ENCODE results near the gene SLIT1. TPM values are rescaled to one million over a fixed set of nuclear protein-coding genes. Genes with fewer than 3 reads are reported as not detected.
A peak's percentile ranks its signal among the peaks of the same experiment; 100 is the strongest.

SLIT1 gene
- total and polyA plus RNA-seq, 2 donors (not counting 1 experiment from before 2014, with no cell fraction given) = 0.15 to 0.49 TPM

DNA sequence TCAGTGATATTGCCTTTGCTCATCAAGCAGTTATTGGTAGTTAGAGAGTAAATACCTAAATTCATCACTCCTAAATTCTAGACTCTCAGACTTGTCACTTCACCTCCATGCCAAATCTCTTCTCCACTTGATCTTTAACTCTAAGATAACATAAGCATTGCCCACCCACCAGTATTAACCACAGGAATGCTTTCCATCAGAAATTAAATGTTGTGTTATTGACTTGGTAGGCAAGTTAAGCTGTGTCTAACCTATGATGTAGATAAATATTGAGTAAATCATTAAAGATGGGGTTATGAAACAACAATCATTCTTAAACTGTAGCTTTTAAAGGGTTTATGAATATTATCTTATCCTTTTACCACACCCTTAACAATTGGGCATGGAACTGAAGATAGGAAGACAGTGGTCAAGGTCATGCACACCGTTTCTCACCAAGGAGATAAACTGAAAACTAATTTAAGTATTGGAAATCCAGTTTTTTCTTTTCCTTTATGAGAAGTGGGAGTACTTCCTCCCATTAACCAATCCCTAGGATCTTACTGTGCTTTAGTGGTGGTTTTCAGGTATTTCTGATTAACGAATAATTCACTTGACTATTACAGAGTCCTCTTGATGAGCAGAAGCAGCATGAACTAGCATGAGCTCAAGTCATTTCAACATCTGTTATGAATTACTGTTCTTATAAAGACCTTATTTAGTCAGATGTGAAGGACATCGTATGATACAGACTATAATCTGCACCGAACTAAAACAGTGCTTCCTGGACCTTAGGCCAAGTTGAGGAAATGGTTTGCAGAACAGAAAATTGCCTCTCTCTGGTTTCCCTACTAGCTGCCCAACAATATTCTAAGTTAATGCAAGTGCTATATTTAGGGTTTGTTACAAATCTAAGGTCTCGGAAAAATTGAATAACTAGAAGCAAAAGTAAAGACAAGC lies 211.7 kb downstream of the SLIT1 start:
- no peak overlapping the region for H2AFZ ChIP-seq (ENCODE audit: insufficient read depth, low read depth, low read length, poor library complexity, severe bottlenecking)
- peak overlapping the region in 1 of 5 experiments; percentile 1 for H3K4me3 ChIP-seq (ENCODE audit: control extremely low read depth in 1 of 5, extremely low read depth in 1 of 5, insufficient read depth in 1 of 5, low read depth in 2 of 5, low read length in 4 of 5)
- no CpG with 5 or more reads among the region's 5 CpGs for WGBS (ENCODE audit: insufficient coverage)
- intact Hi-C loops (cut with micrococcal nuclease) = no loop called here
- Mint-ChIP-seq H3K27me3 (no peaks in the 10 kb centered on the region), H3K4me1 (peaks cover 35% of the 10 kb centered on the region), H3K4me3 (peak overlapping the region; percentile 27), H3K27ac (peak overlapping the region; percentile 43), H3K9me3 (ENCODE audit: insufficient read depth) (no peaks in the 10 kb centered on the region)
- no peaks in the 10 kb centered on the region for H3K27me3 ChIP-seq (replicated peaks in 1 of 4; ENCODE audit: control extremely low read depth in 1 of 4, control insufficient read depth in 3 of 4, insufficient read depth in 4 of 4, low read length in 3 of 4)
- peaks cover 0 to 4% of the 10 kb centered on the region in 2 experiments for H3K36me3 ChIP-seq (replicated peaks in 1 of 2; ENCODE audit: control extremely low read depth in 1 of 2, control insufficient read depth in 1 of 2, extremely low read depth in 1 of 2, insufficient read depth in 2 of 2, low read length in 1 of 2)
- ChIA-PET POLR2A (interaction anchor here (0.7 kb wide), 1 partner anchor 333 kb away, joined by 3 read pairs; no protein-coding TSS in a partner anchor), CTCF (interaction anchor here (0.7 to 1.8 kb wide), 4 partner anchors 12 to 579 kb away, joined by 3 to 8 read pairs (median 5); no protein-coding TSS in a partner anchor)
- peak overlapping the region in 1 of 2 donors; percentile 48 for H3K27ac ChIP-seq (ENCODE audit: low read length in 2 of 2)
- peaks cover 17 to 23% of the 10 kb centered on the region in 2 donors for H3K4me1 ChIP-seq (ENCODE audit: control insufficient read depth in 2 of 2, insufficient read depth in 2 of 2, low read length in 2 of 2)
- H4K20me1 ChIP-seq (ENCODE audit: control insufficient read depth, insufficient read depth, low read length, poor library complexity, severe bottlenecking) = no peaks in the 10 kb centered on the region
- peak; percentile 42 for DNase-seq
- peaks cover 6% of the 10 kb centered on the region for H3K79me2 ChIP-seq (ENCODE audit: control insufficient read depth, insufficient read depth, low read length)
- H3K9ac ChIP-seq (ENCODE audit: low read length) = no peak overlapping the region
- no peaks in the 10 kb centered on the region for H3K9me3 ChIP-seq (ENCODE audit: control extremely low read depth in 1 of 3, control insufficient read depth in 2 of 3, insufficient read depth in 1 of 3, low read length in 2 of 3)
- TF ChIP-seq, protein P1, sequence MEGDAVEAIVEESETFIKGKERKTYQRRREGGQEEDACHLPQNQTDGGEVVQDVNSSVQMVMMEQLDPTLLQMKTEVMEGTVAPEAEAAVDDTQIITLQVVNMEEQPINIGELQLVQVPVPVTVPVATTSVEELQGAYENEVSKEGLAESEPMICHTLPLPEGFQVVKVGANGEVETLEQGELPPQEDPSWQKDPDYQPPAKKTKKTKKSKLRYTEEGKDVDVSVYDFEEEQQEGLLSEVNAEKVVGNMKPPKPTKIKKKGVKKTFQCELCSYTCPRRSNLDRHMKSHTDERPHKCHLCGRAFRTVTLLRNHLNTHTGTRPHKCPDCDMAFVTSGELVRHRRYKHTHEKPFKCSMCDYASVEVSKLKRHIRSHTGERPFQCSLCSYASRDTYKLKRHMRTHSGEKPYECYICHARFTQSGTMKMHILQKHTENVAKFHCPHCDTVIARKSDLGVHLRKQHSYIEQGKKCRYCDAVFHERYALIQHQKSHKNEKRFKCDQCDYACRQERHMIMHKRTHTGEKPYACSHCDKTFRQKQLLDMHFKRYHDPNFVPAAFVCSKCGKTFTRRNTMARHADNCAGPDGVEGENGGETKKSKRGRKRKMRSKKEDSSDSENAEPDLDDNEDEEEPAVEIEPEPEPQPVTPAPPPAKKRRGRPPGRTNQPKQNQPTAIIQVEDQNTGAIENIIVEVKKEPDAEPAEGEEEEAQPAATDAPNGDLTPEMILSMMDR (IDR thresholded peaks at IDR 0.05) = no peak
- TF ChIP-seq EZH2 (IDR thresholded peaks at IDR 0.05; ENCODE audit: borderline replicate concordance, insufficient read depth, low read depth, low read length, poor library complexity, severe bottlenecking) = no peak
- H3K4me2 ChIP-seq (replicated peaks; ENCODE audit: low read depth, low read length, poor library complexity, severe bottlenecking) = peak overlapping the region; percentile 56
- ATAC-seq (ENCODE audit: low read depth) = peak; percentile 57

DNA sequence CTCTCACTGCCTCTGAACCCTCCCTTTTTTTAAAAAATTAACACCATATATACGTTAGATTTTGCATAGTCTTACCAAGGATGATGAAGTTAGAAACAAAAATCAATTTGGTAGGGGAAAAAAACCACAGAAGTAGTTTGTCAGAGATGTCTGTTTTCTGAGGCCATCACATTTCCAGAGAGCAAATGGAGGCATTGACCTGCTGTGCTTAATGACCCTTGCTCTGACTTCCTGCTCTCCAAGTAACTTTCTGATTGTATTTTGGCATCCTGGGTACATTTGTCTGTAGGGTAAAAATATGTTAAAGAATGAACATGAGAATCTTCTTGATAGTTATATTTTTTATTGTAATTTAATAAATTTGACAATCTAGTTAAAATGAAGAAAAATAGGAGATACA lies 213.5 kb downstream of the SLIT1 start:
- Histone ChIP-seq H2AFZ (ENCODE audit: insufficient read depth, low read depth, low read length, poor library complexity, severe bottlenecking) (no peak overlapping the region), H3K4me2 (replicated peaks; ENCODE audit: low read depth, low read length, poor library complexity, severe bottlenecking) (no peak overlapping the region), H3K4me3 (ENCODE audit: control extremely low read depth in 1 of 5, extremely low read depth in 1 of 5, insufficient read depth in 1 of 5, low read depth in 2 of 5, low read length in 4 of 5) (no peak overlapping the region), H3K79me2 (ENCODE audit: control insufficient read depth, insufficient read depth, low read length) (no peaks in the 10 kb centered on the region), H4K20me1 (ENCODE audit: control insufficient read depth, insufficient read depth, low read length, poor library complexity, severe bottlenecking) (no peaks in the 10 kb centered on the region), H3K27ac (ENCODE audit: low read length in 2 of 2) (no peak overlapping the region), H3K9ac (ENCODE audit: low read length) (no peak overlapping the region), H3K4me1 (ENCODE audit: control insufficient read depth in 2 of 2, insufficient read depth in 2 of 2, low read length in 2 of 2) (peaks cover 17 to 23% of the 10 kb centered on the region in 2 donors), H3K9me3 (ENCODE audit: control extremely low read depth in 1 of 3, control insufficient read depth in 2 of 3, insufficient read depth in 1 of 3, low read length in 2 of 3) (no peaks in the 10 kb centered on the region), H3K36me3 (replicated peaks in 1 of 2; ENCODE audit: control extremely low read depth in 1 of 2, control insufficient read depth in 1 of 2, extremely low read depth in 1 of 2, insufficient read depth in 2 of 2, low read length in 1 of 2) (peaks cover 0 to 1% of the 10 kb centered on the region in 2 experiments), H3K27me3 (replicated peaks in 1 of 4; ENCODE audit: control extremely low read depth in 1 of 4, control insufficient read depth in 3 of 4, insufficient read depth in 4 of 4, low read length in 3 of 4) (no peaks in the 10 kb centered on the region)
- no CpG with 5 or more reads among the region's 1 CpG for whole genome bisulfite sequencing (ENCODE audit: insufficient coverage)
- DNase-seq (no peak), ATAC-seq (ENCODE audit: low read depth) (no peak)
- Mint-ChIP-seq H3K9me3 (ENCODE audit: insufficient read depth) (no peaks in the 10 kb centered on the region), H3K27ac (no peak overlapping the region), H3K27me3 (no peaks in the 10 kb centered on the region), H3K4me1 (peaks cover 37% of the 10 kb centered on the region), H3K4me3 (no peak overlapping the region)
- ChIA-PET POLR2A (no interaction called here), CTCF (no interaction called here)
- intact Hi-C loops (cut with micrococcal nuclease) = no loop called here
- TF ChIP-seq, protein P1 (IDR thresholded peaks at IDR 0.05) = no peak
